ENCODE data around the gene NUP210L. TPM values are rescaled to one million over a fixed set of nuclear protein-coding genes. Genes with fewer than 3 reads are reported as not detected.

The NUP210L gene
- total RNA-seq, 1 donor from 2014 or later, result not detected

- Mint-ChIP-seq H3K27ac (ENCODE audit: unreplicated experiment) (no peak overlapping the region), H3K9me3 (ENCODE audit: unreplicated experiment) (no peaks in the 10 kb centered on the region), H3K4me3 (ENCODE audit: unreplicated experiment) (no peak overlapping the region), H3K36me3 (ENCODE audit: low read depth, unreplicated experiment) (peaks cover 31% of the 10 kb centered on the region), H3K27me3 (ENCODE audit: low read depth, unreplicated experiment) (no peaks in the 10 kb centered on the region), H3K4me1 (ENCODE audit: low read depth, unreplicated experiment) (peaks cover 56% of the 10 kb centered on the region)
- Histone ChIP-seq H3K9me3 (ENCODE audit: insufficient read depth, low read depth, low read length) (no peaks in the 10 kb centered on the region), H3K4me2 (ENCODE audit: low read length) (no peak overlapping the region), H3K9ac (ENCODE audit: low read length) (no peak overlapping the region), H3K4me1 (ENCODE audit: insufficient read depth, low read length) (peaks cover 23% of the 10 kb centered on the region), H3K79me2 (ENCODE audit: insufficient read depth, low read length) (peaks cover 91% of the 10 kb centered on the region), H4K20me1 (ENCODE audit: insufficient read depth, low read length) (peaks cover 98% of the 10 kb centered on the region), H3K4me3 (ENCODE audit: insufficient read depth, low read depth, low read length) (no peak overlapping the region), H3K27me3 (ENCODE audit: insufficient read depth, low read length) (no peaks in the 10 kb centered on the region), H3K36me3 (ENCODE audit: insufficient read depth, low read length) (peaks cover 50% of the 10 kb centered on the region), H3K27ac (ENCODE audit: low read depth, low read length) (no peak overlapping the region), H2AFZ (ENCODE audit: low read depth, low read length) (no peak overlapping the region)
- FAIRE-seq (no peak), DNase-seq (ENCODE audit: low read depth) (no peak)
- TF ChIP-seq EZH2 (IDR thresholded peaks at IDR 0.05; ENCODE audit: insufficient read depth, low read length), result no peak
- no peak for TF ChIP-seq CTCF (IDR thresholded peaks at IDR 0.05; ENCODE audit: insufficient read depth, low read depth, low read length)
Observed at GRCh38 chr1:154174654-154175053, 19.8 kb upstream of the NUP210L start.

- Histone ChIP-seq H3K79me2 (ENCODE audit: insufficient read depth, low read length) (peaks cover 79% of the 10 kb centered on the region), H2AFZ (ENCODE audit: low read depth, low read length) (no peak overlapping the region), H3K4me1 (ENCODE audit: insufficient read depth, low read length) (no peaks in the 10 kb centered on the region), H3K36me3 (ENCODE audit: insufficient read depth, low read length) (peaks cover 65% of the 10 kb centered on the region), H3K27ac (ENCODE audit: low read depth, low read length) (no peak overlapping the region), H3K4me2 (ENCODE audit: low read length) (no peak overlapping the region), H3K9ac (ENCODE audit: low read length) (no peak overlapping the region), H3K27me3 (ENCODE audit: insufficient read depth, low read length) (no peaks in the 10 kb centered on the region), H3K9me3 (ENCODE audit: insufficient read depth, low read depth, low read length) (no peaks in the 10 kb centered on the region), H4K20me1 (ENCODE audit: insufficient read depth, low read length) (peaks cover 97% of the 10 kb centered on the region), H3K4me3 (ENCODE audit: insufficient read depth, low read depth, low read length) (no peak overlapping the region)
- TF ChIP-seq EZH2 (IDR thresholded peaks at IDR 0.05; ENCODE audit: insufficient read depth, low read length) (no peak), CTCF (IDR thresholded peaks at IDR 0.05; ENCODE audit: insufficient read depth, low read depth, low read length) (no peak)
- no peak for FAIRE-seq
- no peak for DNase-seq (ENCODE audit: low read depth)
- Mint-ChIP-seq H3K36me3 (ENCODE audit: low read depth, unreplicated experiment) (peaks cover 42% of the 10 kb centered on the region), H3K4me1 (ENCODE audit: low read depth, unreplicated experiment) (peaks cover 32% of the 10 kb centered on the region), H3K27ac (ENCODE audit: unreplicated experiment) (peak overlapping the region; percentile 3), H3K27me3 (ENCODE audit: low read depth, unreplicated experiment) (no peaks in the 10 kb centered on the region), H3K9me3 (ENCODE audit: unreplicated experiment) (no peaks in the 10 kb centered on the region), H3K4me3 (ENCODE audit: unreplicated experiment) (peak overlapping the region; percentile 61)
Observed at GRCh38 chr1:154171880-154172279, 17.0 kb upstream of the NUP210L start.

GRCh38 chr1:154171223-154171583, 16.3 kb upstream of the NUP210L start:
- Mint-ChIP-seq H3K4me1 (ENCODE audit: low read depth, unreplicated experiment) (peaks cover 30% of the 10 kb centered on the region), H3K4me3 (ENCODE audit: unreplicated experiment) (no peak overlapping the region), H3K9me3 (ENCODE audit: unreplicated experiment) (no peaks in the 10 kb centered on the region), H3K27me3 (ENCODE audit: low read depth, unreplicated experiment) (no peaks in the 10 kb centered on the region), H3K27ac (ENCODE audit: unreplicated experiment) (peak overlapping the region; percentile 44), H3K36me3 (ENCODE audit: low read depth, unreplicated experiment) (peaks cover 42% of the 10 kb centered on the region)
- H3K79me2 ChIP-seq (ENCODE audit: insufficient read depth, low read length), result peaks cover 76% of the 10 kb centered on the region
- TF ChIP-seq CTCF (IDR thresholded peaks at IDR 0.05; ENCODE audit: insufficient read depth, low read depth, low read length) (no peak), EZH2 (IDR thresholded peaks at IDR 0.05; ENCODE audit: insufficient read depth, low read length) (no peak)
- no peaks in the 10 kb centered on the region for H3K4me1 ChIP-seq (ENCODE audit: insufficient read depth, low read length)
- no peak overlapping the region for H3K9ac ChIP-seq (ENCODE audit: low read length)
- DNase-seq (ENCODE audit: low read depth) (no peak), FAIRE-seq (no peak)
- peaks cover 97% of the 10 kb centered on the region for H4K20me1 ChIP-seq (ENCODE audit: insufficient read depth, low read length)
- H3K27me3 ChIP-seq (ENCODE audit: insufficient read depth, low read length), result no peaks in the 10 kb centered on the region
- no peaks in the 10 kb centered on the region for H3K9me3 ChIP-seq (ENCODE audit: insufficient read depth, low read depth, low read length)
- no peak overlapping the region for H3K4me2 ChIP-seq (ENCODE audit: low read length)
- H2AFZ ChIP-seq (ENCODE audit: low read depth, low read length), result no peak overlapping the region
- peaks cover 69% of the 10 kb centered on the region for H3K36me3 ChIP-seq (ENCODE audit: insufficient read depth, low read length)
- H3K27ac ChIP-seq (ENCODE audit: low read depth, low read length), result no peak overlapping the region
- no peak overlapping the region for H3K4me3 ChIP-seq (ENCODE audit: insufficient read depth, low read depth, low read length)
